DND-41 (cell line): ENCODE results near the gene SHANK3.

Source experiments
- EZH2 ChIP-seq: IDR thresholded peaks from 3 replicates; pipeline ENCODE4 v1.6.1; 2012; ENCODE audit warnings: borderline replicate concordance, low read depth, mild to moderate bottlenecking, moderate library complexity, low read length, inconsistent platforms; ENCODE audit not compliant: severe bottlenecking
- TF ChIP-seq, protein P1 (sequence below): IDR thresholded peaks from 2 replicates; pipeline ENCODE4 v1.5.1; 2012; ENCODE audit warnings: borderline replicate concordance, low read length, moderate library complexity, mild to moderate bottlenecking; ENCODE audit not compliant: poor library complexity, severe bottlenecking; ENCODE audit errors: extremely low read depth

DNA sequence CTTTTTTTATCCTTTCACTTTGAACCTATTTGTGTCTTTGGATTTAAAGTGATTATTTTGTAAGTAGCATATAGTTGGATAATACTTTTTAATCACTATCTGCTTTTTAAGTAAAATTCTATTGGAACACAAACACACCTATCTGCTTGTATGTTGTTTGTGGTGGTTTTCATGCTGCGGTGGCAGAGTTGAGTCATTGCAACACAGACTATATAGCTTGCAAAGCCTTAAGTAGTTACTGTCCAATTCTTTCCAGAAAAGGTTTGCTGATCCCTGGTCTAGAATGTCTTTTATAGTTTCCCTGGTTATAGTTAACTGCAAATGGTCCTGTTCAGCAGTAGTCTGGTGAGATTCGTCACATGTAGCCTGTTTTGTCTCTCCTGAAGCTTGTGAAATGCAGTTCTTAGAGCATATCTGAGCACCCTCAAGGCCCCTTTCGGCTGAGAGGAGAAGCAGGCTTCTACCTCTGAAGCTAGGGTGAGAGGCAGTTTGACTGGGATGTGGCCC is 21.5 kb downstream of the SHANK3 start:
- TF ChIP-seq, protein P1, sequence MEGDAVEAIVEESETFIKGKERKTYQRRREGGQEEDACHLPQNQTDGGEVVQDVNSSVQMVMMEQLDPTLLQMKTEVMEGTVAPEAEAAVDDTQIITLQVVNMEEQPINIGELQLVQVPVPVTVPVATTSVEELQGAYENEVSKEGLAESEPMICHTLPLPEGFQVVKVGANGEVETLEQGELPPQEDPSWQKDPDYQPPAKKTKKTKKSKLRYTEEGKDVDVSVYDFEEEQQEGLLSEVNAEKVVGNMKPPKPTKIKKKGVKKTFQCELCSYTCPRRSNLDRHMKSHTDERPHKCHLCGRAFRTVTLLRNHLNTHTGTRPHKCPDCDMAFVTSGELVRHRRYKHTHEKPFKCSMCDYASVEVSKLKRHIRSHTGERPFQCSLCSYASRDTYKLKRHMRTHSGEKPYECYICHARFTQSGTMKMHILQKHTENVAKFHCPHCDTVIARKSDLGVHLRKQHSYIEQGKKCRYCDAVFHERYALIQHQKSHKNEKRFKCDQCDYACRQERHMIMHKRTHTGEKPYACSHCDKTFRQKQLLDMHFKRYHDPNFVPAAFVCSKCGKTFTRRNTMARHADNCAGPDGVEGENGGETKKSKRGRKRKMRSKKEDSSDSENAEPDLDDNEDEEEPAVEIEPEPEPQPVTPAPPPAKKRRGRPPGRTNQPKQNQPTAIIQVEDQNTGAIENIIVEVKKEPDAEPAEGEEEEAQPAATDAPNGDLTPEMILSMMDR = peak; percentile 4
- no peak for TF ChIP-seq EZH2
